Measurements from ENCODE around the gene CYSRT1.

The CYSRT1 gene

GRCh38 chr9:137213160-137214060 is 11.6 kb upstream of the CYSRT1 start:
- no peak for DNase-seq

DNA sequence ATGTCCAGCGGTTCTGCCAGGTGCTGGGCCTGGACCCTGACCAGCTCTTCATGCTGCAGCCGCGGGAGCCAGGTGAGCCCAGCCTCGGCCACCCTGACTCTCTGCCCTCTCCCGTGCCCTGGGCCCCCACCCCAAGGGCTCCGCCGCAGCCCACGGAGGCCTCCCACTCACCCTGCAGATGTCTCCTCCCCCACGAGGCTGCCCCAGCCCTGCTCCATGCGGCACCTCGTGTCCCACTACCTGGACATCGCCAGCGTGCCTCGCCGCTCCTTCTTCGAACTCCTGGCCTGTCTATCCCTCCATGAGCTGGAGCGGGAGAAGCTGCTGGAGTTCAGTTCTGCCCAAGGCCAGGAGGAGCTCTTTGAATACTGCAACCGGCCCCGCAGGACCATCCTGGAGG is 10.4 kb upstream of the CYSRT1 start:
- no peak for DNase-seq

- no peak for DNase-seq
Observed at GRCh38 chr9:137215196-137215986, 9.6 kb upstream of the CYSRT1 start.

DNA sequence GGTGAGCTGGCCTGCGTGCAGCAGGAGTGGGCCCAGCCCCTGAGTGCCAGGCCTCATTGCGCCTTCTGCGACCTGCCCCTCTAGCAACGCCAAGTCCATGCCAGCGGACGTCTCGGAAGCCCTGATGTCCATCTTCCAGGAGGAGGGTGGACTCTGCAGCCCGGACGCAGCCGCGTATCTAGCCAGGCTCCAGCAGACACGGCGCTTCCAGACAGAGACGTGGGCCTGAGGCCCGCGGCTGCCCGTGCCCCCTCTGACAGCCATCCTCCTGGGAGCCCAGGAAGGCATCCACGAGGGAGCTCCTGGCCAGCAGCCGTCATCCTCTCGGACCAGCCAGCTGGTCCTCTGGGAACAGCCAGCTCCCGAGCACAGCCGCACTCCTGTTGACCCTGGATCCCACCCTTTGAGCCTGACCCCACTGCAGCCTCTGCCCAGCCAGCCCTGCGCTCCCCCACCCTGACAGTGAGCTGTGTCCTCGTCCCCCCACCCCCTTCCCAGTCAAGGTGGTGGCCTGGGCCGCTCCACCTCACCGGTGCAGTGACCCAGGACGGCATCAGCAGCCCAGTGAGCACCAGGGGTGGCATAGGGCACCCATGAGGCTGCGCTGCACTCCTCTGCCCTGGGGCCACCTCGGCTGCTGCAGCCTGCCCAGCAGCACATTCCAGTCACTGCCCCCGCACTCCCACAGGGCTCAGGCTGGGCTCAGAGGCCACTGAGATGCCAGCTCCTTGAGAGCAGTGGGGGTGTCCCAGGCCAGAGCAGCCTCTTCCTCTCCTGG is 8.6 kb upstream of the CYSRT1 start:
- DNase-seq = no peak

GRCh38 chr9:137217276-137218211 is 7.4 kb upstream of the CYSRT1 start:
- peak; percentile 78 for DNase-seq

- DNase-seq = no peak
Observed at GRCh38 chr9:137218212-137218753, 6.7 kb upstream of the CYSRT1 start.

DNA sequence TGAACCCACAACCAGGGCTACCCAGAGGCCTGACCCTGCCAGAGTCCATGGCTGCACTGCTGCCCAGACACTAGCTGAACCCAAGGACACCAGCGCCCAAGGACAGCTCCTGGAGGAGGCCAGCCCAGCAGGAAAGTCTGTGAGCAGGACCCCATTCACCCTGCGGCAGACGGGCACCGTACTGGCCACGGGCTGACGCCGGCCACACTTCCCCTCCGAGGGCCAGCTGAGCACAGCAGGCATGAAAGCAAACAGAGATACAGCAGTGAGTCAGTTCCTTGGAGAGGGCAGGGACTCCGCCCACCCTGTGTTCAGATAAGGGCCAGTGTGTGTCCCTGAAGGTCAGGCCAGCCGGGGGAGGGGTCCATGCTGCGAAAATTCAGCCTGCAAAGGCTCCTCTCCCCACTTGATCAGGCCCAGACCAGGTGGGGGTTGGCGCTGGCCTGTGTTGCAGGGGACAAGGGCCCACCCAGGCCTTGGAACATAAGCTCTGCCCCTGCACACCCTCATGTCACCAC is 6.2 kb upstream of the CYSRT1 start:
- no peak for DNase-seq

DNA sequence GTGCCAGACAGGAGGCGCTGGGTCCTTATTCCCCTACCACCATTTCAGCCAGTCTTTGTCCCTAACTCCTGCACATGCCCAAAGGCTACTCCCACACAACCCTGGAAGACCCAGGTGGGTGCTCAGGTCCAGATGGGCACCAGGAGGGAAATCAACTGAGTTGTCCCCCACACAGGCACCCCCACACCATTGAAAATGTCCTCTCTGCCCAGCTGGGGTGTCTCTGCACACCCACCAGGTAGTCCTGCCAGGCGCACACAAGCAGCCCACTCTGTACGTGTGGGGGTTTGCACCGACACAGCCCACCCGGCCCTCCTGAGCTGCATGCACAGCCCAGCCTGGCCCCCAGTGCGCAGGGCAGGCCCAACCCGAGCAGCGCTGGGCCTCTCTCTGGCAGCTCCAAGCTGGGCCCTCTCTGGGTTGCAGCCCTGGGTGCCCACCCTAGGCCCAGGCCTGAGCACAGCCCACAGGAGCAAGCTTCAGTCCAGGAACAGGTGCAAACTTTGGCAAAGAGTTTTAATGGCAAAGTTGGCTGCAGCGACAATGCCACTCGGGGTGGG is 5.1 kb upstream of the CYSRT1 start:
- no peak for DNase-seq

- DNase-seq = no peak
Observed at GRCh38 chr9:137220317-137221094, 4.5 kb upstream of the CYSRT1 start.

DNA sequence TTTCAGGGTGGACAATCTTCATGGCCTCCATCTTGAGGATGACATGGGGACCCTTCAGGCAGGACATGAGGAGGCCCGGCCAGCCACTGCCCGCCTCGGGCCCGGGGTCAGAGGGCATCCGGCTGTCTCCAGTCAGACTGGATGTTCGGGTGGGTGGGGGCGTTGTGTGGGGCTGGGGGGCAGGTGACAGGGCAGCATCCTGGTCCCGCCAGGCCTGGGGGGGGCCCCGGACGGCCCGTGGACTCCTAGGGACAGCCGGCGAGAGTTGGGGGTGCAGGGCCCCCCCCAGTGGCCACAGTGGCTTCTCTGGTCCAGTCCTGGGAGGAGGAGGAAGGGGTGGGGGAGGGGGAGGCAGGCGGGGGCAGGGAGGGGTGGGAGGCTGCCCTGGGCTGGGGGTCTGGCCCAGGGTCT is 3.9 kb upstream of the CYSRT1 start:
- DNase-seq = no peak

- peak; percentile 43 for DNase-seq
Observed at GRCh38 chr9:137221506-137222111, 3.4 kb upstream of the CYSRT1 start.

DNA sequence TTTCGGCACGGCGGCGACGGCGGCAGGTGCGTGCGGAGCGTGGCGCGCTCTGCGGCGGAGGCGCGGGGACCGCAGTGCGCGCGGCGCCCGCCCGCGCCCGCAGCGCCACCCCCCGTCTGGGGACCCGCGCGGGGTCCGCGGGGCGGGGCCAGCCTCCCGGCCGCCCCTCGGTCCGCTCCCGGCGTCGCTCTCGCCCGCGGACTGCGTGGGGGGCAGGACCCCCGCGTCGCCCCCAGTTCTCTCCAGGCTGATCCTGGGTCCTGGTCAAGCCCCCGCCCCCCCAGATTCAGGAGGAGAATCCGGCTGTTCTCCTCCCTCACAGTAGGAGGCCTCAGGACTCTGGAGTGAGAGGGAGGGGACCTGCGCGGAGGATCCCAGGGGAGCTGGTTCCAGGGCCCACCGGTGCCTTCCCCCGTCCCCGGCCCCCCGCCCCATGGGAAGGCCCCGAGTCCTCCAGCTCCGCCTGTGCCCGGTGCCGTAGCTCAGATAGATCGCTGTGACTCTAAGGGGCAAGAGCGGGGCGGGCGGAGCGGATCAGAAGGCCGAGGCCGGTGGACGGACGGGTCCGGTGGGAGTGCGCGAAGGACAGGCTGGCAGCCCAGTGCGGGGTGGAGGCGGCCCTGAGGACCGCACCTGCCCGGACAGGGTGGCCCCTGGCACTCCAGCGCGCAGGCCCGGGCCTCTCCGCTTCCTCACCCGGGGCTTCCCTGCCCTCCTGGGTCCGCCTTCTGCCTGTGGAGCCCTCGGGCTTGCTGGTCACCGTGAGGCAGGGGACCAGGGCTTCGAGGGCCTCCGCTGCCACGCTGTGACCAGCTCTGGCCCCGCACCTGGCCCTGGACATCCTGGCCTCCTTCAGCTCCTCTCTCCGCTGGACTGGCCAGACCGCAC is 2.5 kb upstream of the CYSRT1 start, which contains the start of gene RNF208:
Gene RNF208, minus strand, starts transcription at position 51 of the 888 bp plus-strand sequence. CDS start 1,028 bp downstream, outside the sequence.
- no peak for DNase-seq

- DNase-seq = peak; percentile 82
Observed at GRCh38 chr9:137223078-137223970, 1.6 kb upstream of the CYSRT1 start.

DNA sequence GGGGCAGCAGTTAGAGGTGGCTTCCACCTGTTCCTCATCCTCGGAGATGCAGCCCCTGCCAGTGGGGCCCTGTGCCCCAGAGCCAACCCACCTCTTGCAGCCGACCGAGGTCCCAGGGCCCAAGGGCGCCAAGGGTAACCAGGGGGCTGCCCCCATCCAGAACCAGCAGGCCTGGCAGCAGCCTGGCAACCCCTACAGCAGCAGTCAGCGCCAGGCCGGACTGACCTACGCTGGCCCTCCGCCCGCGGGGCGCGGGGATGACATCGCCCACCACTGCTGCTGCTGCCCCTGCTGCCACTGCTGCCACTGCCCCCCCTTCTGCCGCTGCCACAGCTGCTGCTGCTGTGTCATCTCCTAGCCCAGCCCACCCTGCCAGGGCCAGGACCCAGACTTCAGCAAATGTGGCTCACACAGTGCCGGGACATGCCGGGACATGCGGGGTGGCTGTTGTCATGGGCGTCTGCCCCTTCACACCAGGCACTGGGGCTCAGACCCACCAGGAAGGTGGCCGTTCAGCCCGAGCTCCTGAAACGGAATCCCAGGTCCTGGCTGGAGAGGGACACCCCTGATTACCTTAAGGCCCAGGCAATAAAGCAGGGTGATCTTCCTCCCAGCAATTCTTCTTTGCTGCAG is 841 bp downstream of the CYSRT1 start:
- DNase-seq = no peak

DNA sequence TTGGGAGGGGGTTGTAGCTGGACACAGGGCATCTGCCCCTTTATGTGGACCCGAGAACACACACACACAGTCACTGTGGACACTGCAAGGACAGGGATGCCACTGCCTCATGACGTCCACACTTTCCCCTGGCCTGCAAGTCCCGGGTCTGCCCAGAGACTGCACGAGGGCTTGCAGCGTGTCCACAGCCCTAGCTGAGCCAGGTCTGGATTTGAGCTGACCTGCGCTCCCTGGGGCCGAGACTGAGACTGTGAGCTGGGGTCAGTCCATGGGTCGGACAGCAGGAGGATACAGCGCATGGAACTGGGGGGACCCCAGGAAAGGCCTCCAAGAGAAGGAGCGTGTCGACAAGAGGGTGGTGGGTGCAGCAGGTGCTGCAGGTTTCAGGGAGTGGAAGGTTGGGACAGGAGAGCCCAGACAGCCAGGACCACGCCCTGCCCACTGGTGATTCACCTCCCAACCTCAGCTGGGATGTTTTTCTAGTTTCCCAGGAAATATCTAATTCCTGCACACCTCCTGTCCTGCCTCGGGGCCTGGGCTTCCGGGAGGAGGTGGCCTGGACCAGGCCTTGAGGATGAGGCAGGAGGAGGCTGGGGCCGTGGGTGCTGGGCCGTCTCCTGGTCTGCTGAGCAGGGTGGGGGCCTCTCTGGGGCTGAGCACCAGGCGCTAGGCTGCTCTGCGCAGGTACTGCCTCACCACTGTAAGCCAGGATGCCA is 1.5 kb downstream of the CYSRT1 start:
- DNase-seq = no peak
